Keratinocyte (primary cell): ENCODE data around the gene SLC22A12. TPM values are rescaled to one million over a fixed set of nuclear protein-coding genes. Genes with fewer than 3 reads are reported as not detected.

Experiments
- DNase-seq: peaks from one replicate; pipeline ENCODE4 v3.0.0-alpha.2; 2011; ENCODE audit warnings: low read depth, missing footprints, low spot score
- FAIRE-seq: peaks from 2 replicates; lab custom pipeline; 2011; peaks lifted over from hg19 to GRCh38; lab: Jason Lieb, UNC
- H2AFZ ChIP-seq: 2 replicates; pipeline ENCODE4 v1.6.0; 2012; ENCODE audit warnings: low read length, control low read depth, inconsistent platforms; ENCODE audit not compliant: control insufficient read depth
- H3K27ac ChIP-seq: 2 replicates; pipeline ENCODE4 v1.5.1; 2011; ENCODE audit warnings: low read length; ENCODE audit not compliant: control insufficient read depth, insufficient read depth
- H3K27me3 ChIP-seq: 3 replicates; pipeline ENCODE4 v1.6.0; 2011; ENCODE audit warnings: low read length; ENCODE audit not compliant: control insufficient read depth, insufficient read depth; ENCODE audit errors: extremely low read depth
- H3K36me3 ChIP-seq, 2 experiments: 2 replicates in 1 of 2; 3 replicates in 1 of 2; pipeline ENCODE4 v1.5.1; 2011; ENCODE audit warnings: low read length in 2 of 2, mild to moderate bottlenecking in 1 of 2; ENCODE audit not compliant: control insufficient read depth in 2 of 2, insufficient read depth in 2 of 2; ENCODE audit errors: extremely low read depth in 1 of 2
- H3K4me1 ChIP-seq: 3 replicates; pipeline ENCODE4 v1.5.1; 2011; ENCODE audit warnings: low read length; ENCODE audit not compliant: control insufficient read depth, insufficient read depth; ENCODE audit errors: extremely low read depth
- H3K4me2 ChIP-seq: 3 replicates; pipeline ENCODE4 v1.6.0; 2011; ENCODE audit warnings: low read depth, low read length; ENCODE audit not compliant: control insufficient read depth, insufficient read depth; ENCODE audit errors: extremely low read depth
- H3K4me3 ChIP-seq, 3 experiments: fragments of 200-600 bp in 1 of 3; sonication (generic) in 1 of 3; 2 replicates in 2 of 3; 3 replicates in 1 of 3; pipeline ENCODE4 v1.5.1; 2011 to 2016; ENCODE audit warnings: low read length in 3 of 3, mild to moderate bottlenecking in 3 of 3, control low read depth in 2 of 3, inconsistent platforms in 1 of 3, low read depth in 1 of 3, mixed read lengths in 1 of 3, mixed run types in 1 of 3, moderate library complexity in 1 of 3; ENCODE audit not compliant: control insufficient read depth in 2 of 3, insufficient read depth in 2 of 3; ENCODE audit errors: extremely low read depth in 1 of 3
- H3K79me2 ChIP-seq: 2 replicates; pipeline ENCODE4 v1.6.0; 2012; ENCODE audit warnings: low read length; ENCODE audit not compliant: control insufficient read depth, insufficient read depth
- H3K9ac ChIP-seq: 3 replicates; pipeline ENCODE4 v1.6.0; 2011; ENCODE audit warnings: low read length; ENCODE audit not compliant: control insufficient read depth, insufficient read depth; ENCODE audit errors: extremely low read depth
- H3K9me1 ChIP-seq: 3 replicates; pipeline ENCODE4 v1.6.0; 2011; ENCODE audit warnings: low read length; ENCODE audit not compliant: control insufficient read depth, insufficient read depth; ENCODE audit errors: extremely low read depth
- H3K9me3 ChIP-seq: 2 replicates; pipeline ENCODE4 v1.5.1; 2012; ENCODE audit warnings: low read depth, low read length; ENCODE audit not compliant: control insufficient read depth
- H4K20me1 ChIP-seq: 3 replicates; pipeline ENCODE4 v1.6.0; 2011; ENCODE audit warnings: low read length; ENCODE audit not compliant: control insufficient read depth, insufficient read depth; ENCODE audit errors: extremely low read depth
- CTCF ChIP-seq, 3 experiments: IDR thresholded peaks in 1 of 3; conservative IDR thresholded peaks in 1 of 3; optimal IDR thresholded peaks in 1 of 3; 2 replicates in 2 of 3; 3 replicates in 1 of 3; pipeline versions ENCODE3 to v1.5.1; 2011; ENCODE audit warnings: low read length in 3 of 3, mild to moderate bottlenecking in 3 of 3, moderate library complexity in 2 of 3, control low read depth in 1 of 3, inconsistent platforms in 1 of 3; ENCODE audit not compliant: insufficient read depth in 2 of 3; ENCODE audit errors: extremely low read depth in 1 of 3
- EZH2 ChIP-seq: IDR thresholded peaks from one replicate; pipeline ENCODE4 v1.6.1; 2012; ENCODE audit warnings: inconsistent platforms, mild to moderate bottlenecking, low read length, moderate library complexity
- dilution Hi-C: fragments of 300-500 bp; cut with MboI; formaldehyde crosslinking; loops from one replicate; pipeline ENCODE4 v1.7.0; 2020; ENCODE audit warnings: low sequenced_read_pairs; ENCODE audit not compliant: extremely low pct_ligation_motif_present
- polyA plus RNA-seq, 5 experiments: library from polyadenylated mRNA; depleted of rRNA in 3 of 5; stranded (reverse) in 3 of 5; stranded (forward) in 1 of 5; unstranded in 1 of 5; fragments of >200 nt; gene quantifications; 1 replicate in 1 of 5; 2 replicates in 3 of 5; 3 replicates in 1 of 5; pipeline versions ENCODE4 v1.2.1 to v1.2.3, GENCODE V29; 2011 to 2012; ENCODE audit warnings: missing spikeins in 2 of 5, low read depth in 1 of 5, low replicate concordance in 1 of 5

The SLC22A12 gene
- polyA plus RNA-seq, 1 donor (not counting 4 experiments of a cell fraction or from before 2014, with no cell fraction given), result not detected

GRCh38 chr11:64642418-64642735 is 51.4 kb downstream of the SLC22A12 start:
- no peak overlapping the region for H2AFZ ChIP-seq
- dilution Hi-C loops, result no loop called here
- H3K9ac ChIP-seq, result no peak overlapping the region
- no peaks in the 10 kb centered on the region for H3K36me3 ChIP-seq
- H3K27me3 ChIP-seq, result peaks cover 90% of the 10 kb centered on the region
- no peaks in the 10 kb centered on the region for H3K4me1 ChIP-seq
- peak; percentile 17 for TF ChIP-seq EZH2
- no peak for TF ChIP-seq CTCF (optimal IDR thresholded peaks at IDR 0.05 in 1 of 3, IDR thresholded peaks at IDR 0.05 in 1 of 3, conservative IDR thresholded peaks at IDR 0.05 in 1 of 3; ENCODE audit: extremely low read depth in 1 of 3, insufficient read depth in 2 of 3, low read length in 3 of 3)
- H3K9me3 ChIP-seq, result no peaks in the 10 kb centered on the region
- FAIRE-seq (no peak), DNase-seq (no peak)
- H3K4me3 ChIP-seq, result no peak overlapping the region
- H3K4me2 ChIP-seq, result no peak overlapping the region
- H3K9me1 ChIP-seq, result no peaks in the 10 kb centered on the region
- no peaks in the 10 kb centered on the region for H3K79me2 ChIP-seq
- no peaks in the 10 kb centered on the region for H4K20me1 ChIP-seq
- no peak overlapping the region for H3K27ac ChIP-seq

- Histone ChIP-seq H3K27ac (no peak overlapping the region), H3K4me3 (no peak overlapping the region), H3K9me1 (no peaks in the 10 kb centered on the region)
Measured at GRCh38 chr11:64642871-64643255, 51.8 kb downstream of the SLC22A12 start.

More at GRCh38 chr11:64642871-64643255, 51.8 kb downstream of the SLC22A12 start:
- TF ChIP-seq EZH2 (peak; percentile 95), CTCF (optimal IDR thresholded peaks at IDR 0.05 in 1 of 3, IDR thresholded peaks at IDR 0.05 in 1 of 3, conservative IDR thresholded peaks at IDR 0.05 in 1 of 3; ENCODE audit: extremely low read depth in 1 of 3, insufficient read depth in 2 of 3, low read length in 3 of 3) (no peak)
- no peaks in the 10 kb centered on the region for H3K79me2 ChIP-seq
- H2AFZ ChIP-seq, result no peak overlapping the region
- no peaks in the 10 kb centered on the region for H3K9me3 ChIP-seq
- dilution Hi-C loops, result no loop called here
- no peaks in the 10 kb centered on the region for H3K4me1 ChIP-seq
- no peaks in the 10 kb centered on the region for H3K36me3 ChIP-seq
- peaks cover 89% of the 10 kb centered on the region for H3K27me3 ChIP-seq
- no peak for DNase-seq
- H3K9ac ChIP-seq, result no peak overlapping the region
- no peak overlapping the region for H3K4me2 ChIP-seq
- FAIRE-seq, result no peak
- H4K20me1 ChIP-seq, result no peaks in the 10 kb centered on the region
